HG02970 (cell line): ENCODE measurements around the gene LCN15.
A peak's percentile ranks its signal among the peaks of the same experiment; 100 is the strongest.
"Not testable (repeated sequence)": the region's sequence is repeated elsewhere in the genome, so short reads cannot be mapped to it uniquely, and the experiment has no call there.

Experiments used
- ATAC-seq: cut with Tn5 transposase; IDR thresholded peaks from one replicate; pipeline ENCODE4 v1.9.1; 2021; ENCODE audit warnings: mild to moderate bottlenecking, moderate library complexity, moderate number of reproducible peaks; ENCODE audit not compliant: unreplicated experiment, low FRiP score

LCN15 gene, protein sequence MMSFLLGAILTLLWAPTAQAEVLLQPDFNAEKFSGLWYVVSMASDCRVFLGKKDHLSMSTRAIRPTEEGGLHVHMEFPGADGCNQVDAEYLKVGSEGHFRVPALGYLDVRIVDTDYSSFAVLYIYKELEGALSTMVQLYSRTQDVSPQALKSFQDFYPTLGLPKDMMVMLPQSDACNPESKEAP

DNA sequence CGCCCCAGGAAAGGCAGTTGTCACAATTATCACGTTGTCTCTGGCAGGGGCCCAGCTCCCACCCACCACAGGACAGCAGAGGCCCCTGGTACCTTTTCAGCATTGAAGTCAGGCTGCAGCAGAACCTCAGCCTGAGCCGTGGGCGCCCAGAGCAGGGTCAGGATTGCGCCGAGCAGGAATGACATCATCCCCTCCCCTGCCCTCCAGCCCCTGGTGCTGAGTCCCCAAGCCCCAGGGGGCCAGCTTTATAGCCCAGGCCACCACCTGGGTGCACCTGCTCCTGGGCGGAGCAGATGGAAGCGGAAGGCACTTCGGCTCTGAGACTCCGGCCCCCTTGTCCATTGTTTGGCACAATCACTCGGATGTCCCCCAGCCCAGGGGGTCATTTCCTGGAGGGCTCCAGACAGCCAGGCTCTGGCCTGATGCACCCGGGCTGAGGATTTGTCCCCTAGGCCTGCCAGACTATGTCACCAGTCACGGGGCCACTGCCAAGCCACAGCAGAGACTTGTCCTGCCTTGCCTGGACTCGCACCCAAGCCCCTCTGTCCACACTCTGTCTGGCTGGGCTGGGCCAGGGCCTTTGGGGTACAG, at the start of gene LCN15:
TSS of gene LCN15 (minus strand) at position 218 of the 591 bp plus-strand sequence. CDS start at position 188, 30 bp downstream.
- ATAC-seq = no peak

DNA sequence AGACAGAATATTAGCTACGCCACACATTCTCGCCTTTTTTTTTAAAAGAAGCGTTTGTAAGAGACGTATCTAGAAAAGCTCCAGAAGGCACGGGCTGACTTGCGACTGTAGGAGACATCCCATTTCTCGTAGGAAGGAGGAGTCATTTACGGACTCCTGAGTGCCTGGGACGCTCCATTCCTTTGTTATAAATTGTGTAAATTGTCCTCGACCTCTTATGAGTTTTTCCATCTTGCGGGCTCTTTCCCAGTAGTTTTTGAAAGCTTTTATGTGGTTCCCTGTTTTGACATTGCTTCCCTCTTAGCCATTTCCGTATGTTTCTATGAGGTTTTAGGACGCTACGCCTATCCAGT, 44.5 kb upstream of the LCN15 start:
- ATAC-seq = no peak

DNA sequence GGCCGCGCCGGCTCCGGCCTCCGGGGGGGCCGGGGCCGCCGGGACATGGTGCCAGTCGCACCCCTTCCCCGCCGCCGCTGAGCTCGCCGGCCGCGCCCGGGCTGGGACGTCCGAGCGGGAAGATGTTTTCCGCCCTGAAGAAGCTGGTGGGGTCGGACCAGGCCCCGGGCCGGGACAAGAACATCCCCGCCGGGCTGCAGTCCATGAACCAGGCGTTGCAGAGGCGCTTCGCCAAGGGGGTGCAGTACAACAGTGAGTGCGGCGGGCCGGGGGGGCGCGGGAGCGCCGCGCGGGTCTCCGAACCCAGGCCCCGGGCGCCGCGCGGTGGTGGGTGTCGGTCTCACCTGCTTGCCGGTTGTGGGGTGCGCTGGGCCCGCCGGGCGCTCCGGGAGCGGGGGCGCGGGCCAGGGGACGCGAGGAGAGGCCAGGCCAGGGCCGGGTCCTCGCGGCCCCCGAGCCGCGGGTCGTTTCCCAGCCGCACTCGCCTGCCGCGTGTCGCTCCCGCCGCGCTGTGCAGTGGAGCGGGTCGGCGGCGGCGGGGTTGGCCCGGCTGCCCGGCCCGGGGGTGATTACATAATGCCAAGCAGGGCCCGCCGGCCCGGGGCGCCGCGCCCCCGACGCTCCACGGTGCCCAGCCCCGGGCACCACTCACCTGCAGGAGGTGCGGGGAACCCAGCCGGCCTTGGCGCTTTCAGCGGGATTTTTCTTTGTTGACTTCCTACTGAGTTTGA, 43.9 kb upstream of the LCN15 start:
- peak; percentile 37 for ATAC-seq

DNA sequence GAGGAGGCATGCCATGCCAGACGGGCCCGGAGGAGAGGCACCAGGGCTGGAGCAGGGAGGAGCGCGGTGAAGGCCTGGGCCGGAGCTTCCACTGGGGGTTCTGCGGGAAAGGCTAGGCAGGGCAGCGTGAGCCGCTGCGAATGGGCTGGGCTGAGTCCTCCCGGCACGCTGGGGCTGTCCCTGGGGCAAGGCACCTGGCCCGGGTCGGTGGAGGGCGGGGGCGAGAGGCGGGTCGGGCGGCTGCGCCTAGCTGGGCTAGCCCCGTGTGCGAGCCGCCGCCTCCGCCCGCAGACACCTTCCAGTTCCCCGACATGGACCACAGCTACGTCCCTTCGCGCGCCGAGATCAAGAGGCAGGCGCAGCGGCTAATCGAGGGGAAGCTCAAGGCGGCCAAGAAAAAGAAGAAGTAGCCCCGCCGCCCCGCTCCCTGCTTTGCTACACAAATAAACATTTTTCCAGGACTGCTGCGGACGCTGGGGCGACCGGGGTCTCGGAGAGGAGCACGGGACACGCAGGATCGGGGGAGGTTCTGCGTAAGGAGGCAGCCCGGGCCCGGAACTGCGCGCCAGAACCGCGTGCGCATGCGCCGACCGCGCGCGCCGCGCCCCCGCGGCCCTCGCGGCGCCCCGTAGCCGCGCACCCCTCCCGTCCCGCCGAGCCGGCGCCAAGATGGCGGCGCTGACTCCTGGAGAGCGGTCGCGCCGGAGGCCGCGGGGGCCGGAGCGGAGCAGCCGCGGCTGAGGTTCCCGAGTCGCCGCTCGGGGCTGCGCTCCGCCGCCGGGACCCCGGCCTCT, 43.2 kb upstream of the LCN15 start, which contains the start of gene RABL6:
TSS of gene RABL6 (plus strand) at position 668 of the 794 bp plus-strand sequence. CDS start 249 bp downstream, outside the sequence.
- peak; percentile 72 for ATAC-seq

DNA sequence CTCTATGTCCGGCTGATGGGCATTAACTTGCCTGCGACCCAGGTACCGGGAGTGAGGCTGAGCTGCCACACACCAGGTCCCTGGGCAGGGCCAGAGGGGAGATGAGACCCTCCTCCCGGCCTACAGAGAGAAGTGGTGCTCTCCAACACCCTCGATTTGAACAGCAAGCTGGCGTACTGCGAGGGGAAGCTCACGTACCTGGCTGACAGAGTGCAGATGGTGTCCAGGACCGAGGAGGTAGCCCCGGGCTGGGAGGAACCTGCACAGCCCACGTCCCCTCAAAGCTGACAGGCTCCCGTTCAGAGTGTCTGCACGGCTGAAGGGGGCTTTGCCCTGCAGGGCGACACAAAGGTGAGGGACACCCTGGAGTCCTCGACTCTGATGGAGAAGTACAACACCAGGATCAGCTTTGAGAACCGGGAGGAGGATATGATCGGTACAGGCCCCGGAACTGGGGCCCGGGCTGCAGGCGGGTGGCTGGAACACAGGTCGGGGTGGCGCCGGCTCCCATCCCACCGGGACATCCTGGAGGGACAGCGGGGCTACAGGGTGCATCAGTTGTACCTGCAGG, 42.4 kb upstream of the LCN15 start:
- ATAC-seq = no peak

DNA sequence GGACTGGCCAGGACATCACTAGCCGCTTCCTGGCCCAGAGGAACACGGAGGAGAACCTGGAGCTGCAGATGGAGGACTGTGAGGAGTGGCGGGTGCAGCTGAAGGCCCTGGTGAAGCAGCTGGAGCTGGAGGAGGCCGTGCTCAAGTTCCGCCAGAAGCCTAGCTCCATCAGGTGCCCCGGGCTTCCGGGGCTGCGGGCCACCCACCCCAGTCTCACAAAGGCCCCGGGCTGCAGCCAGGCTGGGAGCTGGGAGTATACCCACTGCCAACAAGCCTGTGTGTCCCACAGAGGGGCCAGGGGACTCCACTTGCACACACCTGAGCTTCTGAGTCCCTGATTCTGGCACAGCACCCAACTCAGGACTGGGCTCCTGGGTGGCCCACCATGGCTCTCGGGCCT, 41.7 kb upstream of the LCN15 start:
- ATAC-seq = no peak

DNA sequence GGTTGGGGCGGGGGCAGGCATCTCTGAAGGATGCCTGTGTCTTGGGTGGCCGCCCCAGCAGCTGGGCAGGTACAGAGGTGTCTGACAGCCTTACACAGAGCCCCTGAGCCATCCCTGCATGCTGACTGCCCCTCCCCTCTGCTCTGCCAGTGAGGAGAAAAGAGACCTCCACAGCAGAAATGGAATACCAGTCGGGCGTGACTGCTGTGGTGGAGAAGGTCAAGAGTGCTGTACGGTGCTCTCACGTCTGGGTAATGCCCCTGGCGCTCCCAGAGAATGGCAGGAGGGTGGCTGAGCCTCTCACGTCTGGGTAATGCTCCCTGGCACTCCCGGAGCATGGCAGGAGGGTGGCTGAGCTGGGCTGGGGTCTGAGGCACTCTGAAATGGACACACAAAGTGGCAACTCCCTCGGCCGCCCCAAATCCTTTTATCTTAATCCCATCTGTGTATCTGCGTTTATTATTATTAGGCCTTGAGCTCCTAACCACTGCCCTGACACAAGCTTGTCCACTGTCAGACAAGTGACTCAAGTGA, 41.0 kb upstream of the LCN15 start:
- no peak for ATAC-seq

DNA sequence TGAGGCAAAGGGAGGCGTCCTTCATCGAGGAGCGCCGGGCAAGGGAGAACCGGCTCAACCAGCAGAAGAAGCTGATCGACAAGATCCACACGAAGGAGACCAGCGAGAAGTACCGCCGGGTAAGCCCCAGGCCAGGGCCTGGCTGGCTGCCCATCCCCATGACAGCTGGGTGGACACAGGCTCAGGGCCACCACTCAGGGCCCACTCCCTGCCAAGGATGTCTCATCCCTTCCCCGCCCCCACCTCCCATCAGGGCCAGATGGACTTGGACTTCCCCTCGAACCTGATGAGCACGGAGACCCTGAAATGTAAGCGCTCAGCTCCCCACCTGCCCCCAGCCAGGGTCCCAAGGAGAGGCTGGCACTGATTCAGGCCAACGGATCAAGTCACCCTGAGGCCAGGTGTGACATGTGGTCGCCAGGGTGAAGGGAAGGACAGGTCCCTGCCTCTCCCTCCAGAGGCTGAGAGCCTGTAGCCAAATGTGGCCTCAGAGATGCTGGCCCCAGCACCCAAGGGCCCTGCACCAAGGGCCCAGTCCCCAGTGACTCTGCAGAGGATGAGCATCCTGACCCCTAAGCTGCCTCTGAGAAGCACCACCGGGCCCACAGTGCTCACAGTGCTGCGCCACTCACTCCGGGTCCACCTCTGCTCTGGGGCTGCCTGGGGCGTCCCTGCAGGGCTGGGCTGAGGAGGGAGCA, 40.3 kb upstream of the LCN15 start:
- ATAC-seq = no peak

DNA sequence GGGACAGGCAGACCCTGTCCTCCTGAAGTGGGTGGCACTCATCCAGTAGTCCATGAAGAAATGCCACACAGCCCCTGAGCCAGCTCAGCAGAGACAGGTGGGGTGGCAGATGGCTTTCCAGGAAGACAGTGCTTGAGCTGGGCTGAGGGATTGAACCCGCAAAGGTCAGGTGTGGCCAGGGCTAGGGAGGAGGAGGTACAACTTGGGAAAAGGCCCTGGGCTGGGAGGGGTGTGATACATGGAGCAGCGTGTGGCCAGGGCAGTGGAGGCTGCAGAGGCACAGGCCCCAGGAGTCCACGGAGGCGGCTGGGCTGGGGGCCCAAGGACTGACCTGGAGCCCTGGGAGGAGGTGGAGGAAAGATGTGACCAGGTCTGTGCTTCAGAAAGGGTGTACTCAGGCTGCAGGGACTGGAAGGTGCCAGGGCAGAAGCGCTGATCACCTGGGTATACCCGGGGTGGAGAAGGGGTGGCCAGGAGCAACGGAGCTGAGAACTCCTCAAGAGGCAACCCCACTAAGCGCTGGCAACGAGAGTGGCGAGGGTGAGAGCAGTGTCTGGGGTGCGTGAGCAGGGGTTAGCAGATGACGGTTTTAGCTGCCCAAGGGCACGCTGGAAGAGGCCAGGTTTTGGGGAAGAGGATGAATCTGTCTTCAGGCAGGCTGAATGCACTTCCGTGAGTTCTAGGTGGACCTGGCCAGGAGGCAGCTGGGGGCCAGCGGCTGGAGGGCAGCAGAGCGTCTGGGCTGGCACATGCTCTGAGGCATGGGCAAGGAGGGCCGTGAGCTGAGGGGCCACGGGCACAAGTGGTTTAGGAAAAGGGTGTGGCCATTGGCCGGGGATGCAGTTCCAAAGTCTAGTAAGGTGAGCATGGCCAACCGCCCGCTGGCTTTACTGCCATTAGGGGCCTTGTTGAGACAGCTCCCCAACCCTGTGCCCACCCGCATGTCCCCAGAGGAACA, 39.5 kb upstream of the LCN15 start:
- no peak for ATAC-seq

DNA sequence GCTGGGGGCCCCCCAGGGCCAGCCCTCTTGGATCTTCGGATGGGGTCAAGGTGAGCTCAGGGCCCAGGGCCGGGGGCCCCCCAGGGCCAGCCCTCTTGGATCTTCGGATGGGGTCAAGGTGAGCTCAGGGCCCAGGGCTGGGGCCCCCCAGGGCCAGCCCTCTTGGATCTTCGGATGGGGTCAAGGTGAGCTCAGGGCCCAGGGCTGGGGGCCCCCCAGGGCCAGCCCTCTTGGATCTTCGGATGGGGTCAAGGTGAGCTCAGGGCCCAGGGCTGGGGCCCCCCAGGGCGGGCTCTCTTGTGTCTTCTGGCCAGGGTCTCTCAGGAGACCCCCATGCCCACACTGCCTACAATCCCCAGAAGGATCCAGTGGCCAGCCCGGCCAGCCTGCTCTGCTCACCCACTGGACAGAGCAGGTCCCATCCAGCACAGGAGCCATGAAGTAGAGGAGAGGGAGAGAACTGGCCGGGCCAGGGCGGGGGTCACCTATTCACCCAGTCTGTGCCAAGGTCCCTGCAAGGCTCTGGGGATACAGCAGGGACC, 38.8 kb upstream of the LCN15 start:
- not testable (repeated sequence) for ATAC-seq

DNA sequence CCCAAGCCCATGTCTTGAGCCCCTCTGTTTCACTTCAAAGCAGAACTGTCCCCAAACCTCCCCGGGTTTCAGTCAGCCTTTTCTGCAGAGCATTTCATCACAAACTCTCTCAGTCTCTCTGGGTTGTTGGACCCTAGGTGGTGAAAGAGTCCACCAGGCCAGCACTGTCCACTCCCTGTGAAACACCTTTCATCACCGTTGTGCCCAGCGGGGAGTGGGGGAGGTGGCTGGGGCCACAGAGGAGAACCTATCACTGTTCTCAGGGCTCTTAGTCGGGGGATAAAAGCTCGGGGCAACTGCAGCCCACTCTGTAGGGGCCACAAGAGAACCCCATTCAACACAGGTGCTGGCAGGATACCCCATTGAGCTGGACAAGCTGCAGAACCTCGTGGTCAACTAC, 38.0 kb upstream of the LCN15 start:
- no peak for ATAC-seq

DNA sequence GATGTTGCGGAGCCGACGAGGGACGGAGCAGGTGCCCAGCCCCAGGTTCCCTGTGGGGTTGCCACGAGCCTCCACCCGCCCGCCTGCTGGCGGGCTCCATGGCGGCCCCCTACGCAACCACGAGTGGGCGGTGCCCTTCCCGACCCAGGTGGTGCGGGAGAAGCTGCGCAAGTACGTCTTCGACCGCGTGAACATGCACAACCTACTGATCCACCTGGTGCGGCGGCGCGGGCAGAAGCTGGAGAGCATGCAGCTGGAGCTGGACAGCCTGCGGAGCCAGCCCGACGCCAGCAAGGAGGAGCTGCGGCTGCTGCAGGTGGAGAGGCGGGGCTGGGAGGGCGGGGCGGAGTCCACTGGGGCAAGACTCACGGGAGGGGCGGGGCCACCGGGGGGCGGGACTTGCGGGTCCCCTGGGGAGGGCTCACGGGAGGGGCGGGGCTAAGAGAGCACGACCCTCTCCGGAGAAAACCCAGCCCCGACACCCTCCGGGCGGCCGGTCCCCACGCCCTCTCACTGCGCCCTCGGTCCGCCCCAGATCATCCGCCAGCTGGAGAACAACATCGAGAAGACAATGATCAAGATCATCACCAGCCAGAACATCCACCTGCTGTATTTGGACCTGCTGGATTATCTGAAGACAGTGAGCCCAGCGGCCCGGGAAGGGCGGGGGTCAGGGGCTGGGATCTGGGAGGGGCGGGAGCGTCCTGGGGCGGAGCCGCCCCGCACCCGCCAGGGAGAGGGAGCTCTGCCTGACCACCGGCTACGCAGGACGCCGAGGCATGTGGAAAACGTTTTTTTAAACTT, 35.7 kb upstream of the LCN15 start:
- peak; percentile 47 for ATAC-seq

DNA sequence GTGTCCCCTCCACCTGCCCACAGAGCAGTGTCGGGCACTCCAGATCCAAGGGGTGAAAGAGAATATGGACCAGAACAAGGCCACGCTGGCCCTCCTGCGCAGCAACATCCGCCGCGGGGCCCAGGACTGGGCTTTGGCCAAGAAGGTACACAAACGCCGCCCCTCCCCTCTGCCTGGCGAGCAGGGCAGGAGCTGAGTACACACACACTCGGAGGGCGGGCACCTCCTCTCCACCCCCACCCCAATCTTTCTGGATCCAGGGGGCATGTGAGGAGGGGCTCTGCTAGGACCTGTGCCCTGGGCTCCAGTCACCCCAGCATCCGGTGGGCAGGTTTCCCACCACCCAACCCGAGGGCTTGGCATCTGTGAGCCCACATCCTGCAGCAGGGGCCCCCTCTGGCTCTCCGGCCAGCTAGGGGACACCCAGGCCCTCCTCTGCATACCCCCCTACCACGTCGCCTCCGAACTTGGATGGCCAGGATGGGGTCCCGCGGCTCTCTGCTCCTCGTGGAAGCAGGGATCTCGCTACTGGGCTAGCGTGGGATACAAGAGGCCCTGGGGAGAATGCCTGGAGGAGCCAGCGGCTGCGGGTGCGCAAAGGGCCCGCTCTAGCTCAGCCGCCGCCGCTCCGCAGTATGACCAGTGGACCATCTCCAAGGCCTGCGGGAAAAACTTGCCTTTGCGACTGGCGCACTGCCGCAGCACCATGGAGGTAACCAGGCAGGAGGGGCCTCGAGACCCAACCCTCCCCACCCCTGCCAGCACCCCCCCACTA, 34.9 kb upstream of the LCN15 start:
- ATAC-seq = no peak

DNA sequence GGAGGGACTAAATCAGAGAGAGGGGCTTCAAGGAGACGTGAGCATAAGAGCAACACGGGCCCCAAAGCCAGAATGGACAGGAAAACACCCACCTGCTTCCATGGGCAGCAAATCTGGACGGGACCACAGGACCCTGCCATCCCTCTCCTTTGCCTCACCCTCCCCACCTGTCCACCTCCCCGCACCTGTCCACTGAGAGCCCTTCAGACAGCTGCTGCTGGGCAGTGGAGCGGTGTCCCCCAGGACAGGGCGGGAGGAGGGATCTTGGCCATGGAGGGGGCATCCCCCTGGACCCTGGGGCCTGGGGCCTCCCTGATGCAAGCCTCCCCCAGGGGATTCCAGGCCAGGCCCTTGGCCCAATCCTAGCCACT, 34.4 kb upstream of the LCN15 start:
- no peak for ATAC-seq

DNA sequence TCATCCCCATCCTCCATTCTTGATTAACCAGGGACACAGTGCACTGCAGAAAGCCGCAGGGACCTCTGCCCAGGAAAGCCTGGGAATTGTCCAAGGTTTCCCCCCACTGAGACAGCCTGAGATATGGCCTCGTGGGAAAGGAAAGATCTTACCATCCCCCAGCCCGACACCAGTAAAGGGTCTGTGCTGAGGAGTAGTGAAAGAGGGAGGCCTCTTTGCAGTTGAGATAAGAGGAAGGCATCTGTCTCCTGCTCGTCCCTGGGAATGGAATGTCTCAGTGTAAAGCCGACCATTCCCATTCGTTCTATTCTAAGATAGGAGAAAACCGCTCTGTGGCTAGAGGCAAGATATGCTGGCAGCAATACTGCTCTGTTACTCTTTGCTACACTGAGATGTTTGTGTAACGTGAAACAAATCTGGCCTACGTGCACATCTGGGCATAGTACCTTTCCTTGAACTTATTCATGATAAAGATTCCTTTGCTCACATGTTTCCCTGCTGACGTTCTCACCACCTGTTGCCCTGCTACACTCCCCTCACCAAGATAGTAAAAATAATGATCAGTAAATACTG, 32.5 kb upstream of the LCN15 start:
- ATAC-seq = not testable (repeated sequence)

DNA sequence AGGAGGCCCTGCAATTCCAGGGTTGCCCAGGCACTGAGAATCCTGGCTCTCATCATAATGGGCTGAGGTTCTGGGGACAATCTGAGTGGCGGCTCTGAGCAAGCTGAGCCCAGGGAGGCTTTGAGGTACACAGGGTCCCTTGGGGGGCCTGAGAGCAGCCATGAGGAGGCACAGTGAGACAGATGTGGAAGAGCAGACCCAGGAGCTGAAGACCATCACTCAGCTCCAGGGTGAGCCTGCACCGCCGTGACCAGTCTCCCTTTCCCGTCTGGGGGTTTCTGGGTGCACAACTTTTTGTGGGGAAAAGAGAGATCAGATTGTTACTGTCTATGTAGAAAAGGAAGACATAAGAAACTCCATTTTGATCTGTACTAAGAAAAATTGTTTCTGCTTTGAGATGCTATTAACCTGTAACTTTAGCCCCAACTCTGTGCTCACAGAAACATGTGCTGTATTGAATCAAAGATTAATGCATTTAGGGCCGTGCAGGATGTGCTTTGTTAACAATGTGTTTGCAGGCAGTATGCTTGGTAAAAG, 32.0 kb upstream of the LCN15 start, which contains the start of gene CCDC183:
TSS of gene CCDC183 (plus strand) at position 101 of the 537 bp plus-strand sequence. CDS start at position 161, 60 bp downstream.
- no peak for ATAC-seq
